A549 treated with ZK216348 at 1 μM for 4 hours (cell line): ENCODE measurements around the gene MTG2. TPM values are rescaled to one million over a fixed set of nuclear protein-coding genes. Genes with fewer than 3 reads are reported as not detected.

Experiments
- total RNA-seq: library from RNA; stranded (reverse); fragments of 200-300 nt; extraction: Qiagen RNA extraction; gene quantifications from 5 replicates; pipeline ENCODE4 v1.2.3, GENCODE V29; 2022; ENCODE audit warnings: low read depth

Gene MTG2, protein sequence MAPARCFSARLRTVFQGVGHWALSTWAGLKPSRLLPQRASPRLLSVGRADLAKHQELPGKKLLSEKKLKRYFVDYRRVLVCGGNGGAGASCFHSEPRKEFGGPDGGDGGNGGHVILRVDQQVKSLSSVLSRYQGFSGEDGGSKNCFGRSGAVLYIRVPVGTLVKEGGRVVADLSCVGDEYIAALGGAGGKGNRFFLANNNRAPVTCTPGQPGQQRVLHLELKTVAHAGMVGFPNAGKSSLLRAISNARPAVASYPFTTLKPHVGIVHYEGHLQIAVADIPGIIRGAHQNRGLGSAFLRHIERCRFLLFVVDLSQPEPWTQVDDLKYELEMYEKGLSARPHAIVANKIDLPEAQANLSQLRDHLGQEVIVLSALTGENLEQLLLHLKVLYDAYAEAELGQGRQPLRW
- 26.3 to 39.2 TPM (median 36.7 TPM) in 5 replicates for total RNA-seq

DNA sequence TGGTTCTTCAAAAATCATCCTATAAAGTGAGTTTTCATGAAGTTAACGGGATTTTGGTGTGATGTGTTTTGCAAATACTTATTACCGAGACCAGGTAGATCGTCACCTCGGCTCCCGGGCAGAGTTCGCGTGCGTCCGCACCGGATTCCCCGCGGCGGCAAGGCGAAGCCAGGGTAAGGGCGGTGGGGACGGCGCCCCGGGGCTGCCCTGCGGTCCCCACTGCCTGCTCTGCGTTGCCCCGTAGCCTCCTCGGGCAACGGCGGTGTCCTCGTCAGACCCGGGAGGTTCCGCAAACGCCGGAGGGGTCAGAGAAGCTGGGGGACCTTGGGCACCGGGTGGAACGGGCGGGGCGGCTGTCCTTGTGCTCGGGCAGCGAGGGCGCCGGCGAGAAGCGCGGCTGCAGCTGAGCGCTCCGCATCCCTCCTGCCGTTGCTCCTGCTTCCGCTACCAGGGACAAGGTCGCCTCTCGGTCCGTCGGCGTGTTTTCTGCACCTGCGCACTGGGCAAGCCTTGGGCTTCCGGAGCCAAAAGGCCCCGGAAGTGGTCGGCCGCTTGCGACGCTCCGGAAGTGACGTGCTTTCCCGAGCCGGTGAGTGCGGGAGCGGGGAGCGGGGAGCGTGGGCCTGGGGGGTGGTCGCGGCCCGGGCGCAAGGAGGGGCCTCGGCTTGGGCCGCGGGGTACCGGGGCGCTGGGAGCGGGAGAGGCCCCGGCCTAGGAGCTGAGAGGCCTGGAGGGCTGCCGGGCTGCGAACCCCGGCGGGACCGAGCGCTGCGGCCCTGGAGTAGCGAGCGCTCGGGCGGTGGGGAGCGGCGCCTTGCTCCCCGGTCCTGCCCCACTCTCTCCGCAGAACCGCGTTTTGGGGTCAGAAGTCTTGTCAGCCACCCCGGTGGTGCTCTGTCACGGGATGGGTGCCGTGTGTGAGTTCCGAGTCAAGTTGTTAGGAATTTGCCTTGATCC, at the start of gene MTG2:
Gene MTG2, plus strand, starts transcription at position 560 of the 957 bp plus-strand sequence. CDS start 10,393 bp downstream, outside the sequence.

DNA sequence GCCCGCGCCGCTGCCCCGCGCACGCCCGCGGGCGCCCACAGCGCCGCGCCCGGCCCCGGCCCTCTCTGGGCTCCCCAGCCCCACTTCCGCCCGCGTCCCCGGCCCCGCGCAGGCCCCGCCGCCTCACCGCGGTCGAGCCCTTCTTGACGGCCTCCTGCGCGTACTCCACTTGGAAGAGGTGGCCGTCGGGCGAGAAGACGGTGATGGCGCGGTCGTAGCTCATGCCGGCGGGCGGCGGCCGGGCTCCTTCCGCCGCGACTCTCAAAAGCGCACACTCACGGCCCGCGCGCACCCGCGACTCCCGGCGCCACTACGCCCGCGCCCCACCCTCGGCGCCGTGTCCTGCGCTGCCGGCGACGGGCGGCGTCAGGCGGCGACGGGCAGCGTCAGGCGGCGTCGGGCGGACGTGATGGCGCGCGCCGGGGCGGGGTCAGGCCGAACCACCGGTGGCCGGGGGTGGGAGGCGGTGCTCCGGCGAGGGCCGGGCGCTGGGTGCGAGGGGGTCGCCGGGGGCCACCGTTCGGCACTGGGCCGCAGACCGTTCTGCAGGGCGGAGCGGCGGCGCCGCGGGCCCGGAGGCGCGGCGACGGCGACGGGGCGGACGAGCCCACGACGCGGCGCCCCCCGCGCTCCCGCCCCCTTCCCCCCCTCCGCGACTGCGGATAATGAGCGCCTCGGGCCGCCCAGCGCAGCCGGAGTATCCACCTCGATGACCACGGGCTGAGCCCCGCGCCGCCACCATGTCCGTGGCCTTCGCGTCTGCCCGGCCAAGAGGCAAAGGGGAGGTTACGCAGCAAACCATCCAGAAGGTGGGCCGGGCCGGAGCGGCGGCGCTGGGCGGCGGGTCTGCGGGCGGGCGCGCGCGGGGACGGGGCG, 39.5 kb upstream of the MTG2 start, which contains the start of the genes PSMA7 and SS18L1:
Gene PSMA7, minus strand, starts transcription at position 314 of the 876 bp plus-strand sequence. Its CDS starts 91 bp downstream, at position 223.
Gene SS18L1, plus strand, starts transcription at position 689 of the 876 bp plus-strand sequence. Its CDS starts 52 bp downstream, at position 741.

DNA sequence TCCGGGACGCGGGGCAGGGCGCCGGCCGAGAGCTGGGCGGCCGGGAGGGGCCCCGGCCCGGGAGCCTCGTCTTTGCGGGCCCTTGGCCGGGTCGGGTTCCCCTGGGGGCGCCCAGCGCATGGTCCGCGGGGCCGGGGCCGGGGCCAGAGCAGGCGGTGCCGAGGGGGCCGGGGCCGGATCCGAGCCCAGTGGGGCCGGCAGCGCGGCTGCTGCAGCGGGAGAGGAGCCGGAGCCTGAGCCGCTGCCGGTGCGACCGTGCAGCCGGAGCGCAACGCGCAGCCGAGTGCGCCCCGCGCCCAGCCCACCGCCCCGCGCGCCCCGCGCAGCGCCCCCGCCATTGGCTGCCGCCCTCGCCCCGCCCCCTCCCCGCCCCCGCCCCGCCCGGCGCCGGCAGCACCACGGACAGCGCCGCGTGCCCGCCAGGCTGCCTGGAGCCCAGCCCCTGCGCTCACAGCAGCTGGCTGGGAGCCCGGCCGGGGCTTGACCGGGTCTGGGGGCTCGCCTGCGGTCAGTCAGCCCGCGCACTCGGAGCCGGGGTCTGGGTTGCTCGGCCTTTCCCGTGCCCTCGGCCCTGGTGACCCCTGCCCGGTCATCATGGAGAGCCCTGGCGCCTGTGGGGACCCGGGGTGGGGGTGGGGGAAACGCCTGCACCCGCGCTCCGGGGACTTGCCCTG, 37.3 kb downstream of the MTG2 start, which contains the start of gene HRH3:
Gene HRH3, minus strand, starts transcription at position 287 of the 674 bp plus-strand sequence. CDS start 308 bp downstream, outside the sequence.

DNA sequence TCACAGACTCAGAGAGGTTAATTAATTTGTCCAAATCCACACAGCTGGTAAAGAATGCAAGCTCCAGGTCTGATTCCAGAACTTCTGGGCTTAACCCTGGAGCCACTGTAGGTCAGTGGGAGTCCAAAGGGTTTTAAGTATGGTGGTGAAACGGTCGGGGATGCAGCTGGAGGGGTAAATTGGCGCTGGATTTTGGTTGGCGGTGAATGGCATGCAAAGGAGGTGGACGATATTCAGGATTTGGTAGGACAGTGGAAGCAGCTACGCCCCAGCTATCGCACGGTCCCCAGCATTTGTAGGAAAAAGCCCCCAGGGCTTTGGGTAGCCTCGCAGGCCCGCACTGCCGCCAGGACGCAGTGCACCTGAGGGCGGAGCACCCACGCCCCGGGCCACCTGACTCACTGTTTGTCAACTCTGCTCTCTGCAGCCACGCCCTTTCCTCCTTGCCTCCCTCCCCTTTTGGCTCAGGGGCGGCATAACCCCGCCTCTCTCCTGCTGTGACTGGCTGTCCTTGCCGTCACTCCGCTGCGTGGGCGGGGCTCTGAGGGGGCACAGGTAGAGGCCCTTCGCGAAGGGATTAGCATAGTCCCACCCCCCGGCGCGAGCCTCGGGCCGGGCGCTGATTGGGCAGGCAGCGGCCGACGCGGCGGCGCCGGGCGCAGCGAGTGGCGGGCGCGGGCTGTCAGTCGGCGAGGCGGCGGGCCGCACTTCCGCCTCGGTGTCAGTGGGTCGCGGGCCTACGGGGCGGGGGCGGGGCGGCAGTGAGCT, 55.2 kb downstream of the MTG2 start, which contains the start of gene OSBPL2:
Gene OSBPL2, plus strand, starts transcription at position 721 of the 768 bp plus-strand sequence. CDS start 17,664 bp downstream, outside the sequence.

Other genes with a start within 250 kb of the MTG2 start
- gene TAF4, start 117.1 kb upstream of the MTG2 start, total RNA-seq, result 12.2 to 18.0 TPM (median 16.7 TPM) in 5 replicates
- 24.7 to 29.6 TPM (median 26.0 TPM) in 5 replicates for gene LSM14B, start 60.6 kb upstream of the MTG2 start, total RNA-seq
- 428 to 596 TPM (median 576 TPM) in 5 replicates for gene PSMA7, start 39.6 kb upstream of the MTG2 start, total RNA-seq
- gene SS18L1, start 39.3 kb upstream of the MTG2 start, total RNA-seq, result 7.4 to 11.4 TPM (median 10.8 TPM) in 5 replicates
- gene HRH3, start 37.2 kb downstream of the MTG2 start, total RNA-seq, result not detected in 5 replicates
- gene OSBPL2, start 55.5 kb downstream of the MTG2 start, total RNA-seq, result 15.9 to 26.0 TPM (median 20.4 TPM) in 5 replicates
- 122 to 192 TPM (median 188 TPM) in 5 replicates for gene ADRM1, start 120.0 kb downstream of the MTG2 start, total RNA-seq
- 181 to 543 TPM (median 420 TPM) in 5 replicates for gene LAMA5, start 184.3 kb downstream of the MTG2 start, total RNA-seq
- gene RPS21, start 204.1 kb downstream of the MTG2 start, total RNA-seq, result 1,819 to 3,042 TPM (median 2,631 TPM) in 5 replicates
- 4.0 to 6.1 TPM (median 5.5 TPM) in 5 replicates for gene CABLES2, start 224.3 kb downstream of the MTG2 start, total RNA-seq
- gene RBBP8NL, start 244.5 kb downstream of the MTG2 start, total RNA-seq, result 0.28 to 0.56 TPM (median 0.34 TPM) in 5 replicates